ENCODE measurements around the gene CD81.

DNA sequence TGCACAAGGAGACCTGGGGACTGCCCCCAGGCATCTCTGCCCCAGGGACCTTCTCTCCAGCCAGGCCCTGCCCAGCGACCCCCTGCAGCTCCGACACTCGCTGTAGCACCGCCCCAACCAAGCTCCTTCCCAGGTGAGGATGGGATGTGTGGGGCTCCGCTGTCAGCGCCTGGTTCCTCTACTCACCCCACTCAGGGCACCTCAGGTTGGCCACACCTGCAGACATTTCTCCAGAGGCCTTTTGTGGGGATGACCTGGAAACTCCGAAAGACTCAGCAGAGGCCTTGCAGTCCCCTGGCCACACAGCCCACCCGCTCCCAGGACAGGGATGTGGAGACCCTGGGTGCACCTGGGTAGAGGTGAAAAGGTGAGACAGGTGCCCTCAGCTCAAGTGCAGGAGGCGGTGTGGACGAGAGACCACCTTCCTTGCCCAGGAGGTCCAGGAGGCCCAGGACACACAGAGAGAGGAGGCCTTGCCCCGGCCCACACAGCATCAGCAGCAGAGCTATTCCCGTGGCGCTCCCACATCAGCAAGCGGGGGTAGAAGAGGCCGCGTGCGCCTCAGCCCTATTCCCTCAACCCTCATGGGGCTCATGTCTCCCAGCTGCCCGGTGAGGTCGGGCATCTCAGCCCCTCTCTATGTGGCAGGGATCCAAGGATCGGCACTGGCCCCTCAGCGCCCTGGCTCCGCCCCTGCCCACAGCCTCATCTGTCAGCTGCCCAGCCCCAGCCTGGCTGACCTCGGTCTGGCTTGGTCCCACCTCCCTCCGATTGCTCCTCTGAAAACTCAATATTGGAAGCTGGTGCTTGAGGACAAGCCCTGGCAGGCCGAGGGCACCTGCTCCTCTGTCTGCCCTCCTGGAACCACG is 46.3 kb downstream of the CD81 start:
- no peak for TF ChIP-seq EZH2 (IDR thresholded peaks at IDR 0.05; ENCODE audit: insufficient read depth, poor library complexity, severe bottlenecking)
- TF ChIP-seq EZH2phosphoT487 (IDR thresholded peaks at IDR 0.05; ENCODE audit: insufficient read depth, low read depth) = no peak
